ENCODE data around the gene FANCG. TPM values are rescaled to one million over a fixed set of nuclear protein-coding genes. Genes with fewer than 3 reads are reported as not detected.
A peak's percentile ranks its signal among the peaks of the same experiment; 100 is the strongest.

FANCG gene
- 102 and 104 TPM in 2 replicates for total RNA-seq

DNA sequence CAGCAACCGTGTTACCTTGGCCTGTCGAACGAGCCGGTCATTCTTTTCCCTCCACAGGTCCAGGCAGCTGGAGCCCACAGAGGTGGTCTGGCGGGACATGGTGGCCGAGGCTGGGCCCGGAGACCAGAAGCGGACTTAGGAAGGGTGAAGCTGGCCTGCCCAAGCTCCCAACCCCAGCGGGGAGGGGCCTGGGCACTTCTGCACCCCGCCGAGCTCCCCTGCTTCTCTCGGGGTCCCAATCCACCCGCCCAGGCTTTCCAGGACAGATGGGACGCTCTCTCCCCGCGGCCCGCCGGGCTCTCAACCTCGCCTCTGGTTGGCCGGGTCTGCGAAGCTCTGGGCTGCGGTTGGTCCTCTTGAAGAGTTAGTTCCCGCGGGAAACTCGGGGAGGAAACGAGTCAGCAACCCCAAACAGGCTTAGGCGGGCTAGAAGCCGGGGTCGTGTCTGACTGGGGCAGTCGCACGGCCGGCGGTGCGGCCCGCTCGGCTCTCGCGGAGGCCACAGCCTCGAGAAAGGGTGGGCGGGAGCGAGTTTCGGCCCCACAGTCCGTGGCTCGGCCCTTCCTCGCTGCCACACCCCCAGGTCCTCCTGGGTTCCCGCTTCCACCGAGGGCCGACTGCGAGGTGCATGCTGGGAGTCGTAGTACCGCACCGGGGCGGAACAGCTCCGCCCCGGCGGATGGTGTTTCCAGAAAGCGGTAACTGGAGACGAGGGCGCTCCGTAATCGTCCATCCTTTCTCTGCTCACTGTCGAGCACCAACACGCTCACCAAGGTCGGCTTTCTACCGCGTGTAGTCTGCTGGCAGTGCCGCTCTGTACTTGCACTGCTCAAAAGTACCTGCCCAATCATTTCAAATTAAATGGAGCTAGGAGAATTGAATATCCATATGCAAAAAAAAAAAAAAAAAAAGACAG, at the start of gene FANCG:
Gene FANCG, minus strand, starts transcription at position 517 of the 916 bp plus-strand sequence. Its CDS starts 418 bp downstream, at position 99.
- DNase-seq (ENCODE audit: low spot score): peak; percentile 86
- peaks cover 32% of the 10 kb centered on the region for H3K4me1 Mint-ChIP-seq (ENCODE audit: low read depth)
- H3K9me3 Mint-ChIP-seq: no peaks in the 10 kb centered on the region
- peaks cover 21% of the 10 kb centered on the region for H3K36me3 Mint-ChIP-seq (ENCODE audit: low read depth)
- no peaks in the 10 kb centered on the region for H3K27me3 Mint-ChIP-seq (ENCODE audit: insufficient read depth)
- peak within 1 kb of the TSS; percentile 96 for H3K4me3 Mint-ChIP-seq
- intact Hi-C loops (cut with micrococcal nuclease): loop anchor here (1.0 to 10.0 kb wide), 9 partner anchors 7 to 1607 kb away; partner anchors contain the start of genes CCL27, DNAI1, FAM219A and NOL6
- peak within 1 kb of the TSS; percentile 98 for H3K27ac Mint-ChIP-seq

DNA sequence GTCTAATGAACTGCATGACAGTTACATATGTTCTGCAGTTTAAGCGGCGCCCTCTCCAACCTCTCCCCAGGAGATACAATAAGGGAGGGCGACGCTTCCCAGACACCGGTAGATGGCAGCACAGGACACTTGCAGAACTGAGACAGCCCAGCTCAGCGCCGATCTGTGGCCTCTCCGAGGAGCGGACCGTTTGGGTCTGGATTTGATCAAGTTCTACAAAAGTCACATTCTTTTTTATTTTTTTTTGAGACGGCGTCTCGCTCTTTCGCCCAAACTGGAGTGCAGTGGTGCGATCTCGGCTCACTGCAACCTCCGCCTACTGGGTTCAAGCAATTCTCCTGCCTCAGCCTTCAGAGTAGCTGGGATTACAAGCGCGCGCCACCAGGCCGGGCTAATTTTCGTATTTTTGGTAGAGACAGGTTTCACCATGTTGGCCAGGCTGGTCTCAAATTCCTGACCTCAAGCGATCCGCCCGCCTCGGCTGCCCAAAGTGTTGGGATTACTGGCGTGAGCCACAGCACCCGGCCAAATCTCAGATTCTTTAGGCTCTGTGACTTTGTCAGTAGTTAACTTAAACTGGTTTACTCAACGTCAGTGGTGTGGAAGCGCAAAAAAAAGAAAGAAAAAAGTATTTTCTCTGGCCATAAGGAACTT, 37.3 kb upstream of the FANCG start:
- H3K27ac Mint-ChIP-seq: peak overlapping the region; percentile 93

DNA sequence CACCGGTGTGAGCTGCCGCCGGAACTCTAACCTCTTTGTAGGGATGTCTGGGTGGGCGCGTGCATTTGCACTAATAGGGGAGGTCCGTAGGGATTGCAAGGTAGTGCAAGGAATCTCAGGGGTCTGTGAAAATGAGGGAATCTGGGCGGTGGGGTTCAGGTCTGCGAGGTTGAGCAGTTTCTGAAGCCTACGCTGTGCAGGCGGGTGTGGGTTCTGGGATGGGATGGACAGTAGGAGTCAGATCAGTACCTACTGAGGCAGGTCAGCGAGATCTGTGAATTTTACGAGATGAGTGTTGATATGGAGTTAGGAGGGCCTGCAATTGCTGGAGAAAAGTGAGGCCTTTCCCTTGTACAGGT, 36.8 kb upstream of the FANCG start:
- Mint-ChIP-seq H3K27me3 (ENCODE audit: insufficient read depth) (peaks cover 4% of the 10 kb centered on the region), H3K36me3 (ENCODE audit: low read depth) (peaks cover 5% of the 10 kb centered on the region), H3K4me3 (peak overlapping the region; percentile 94), H3K27ac (peak overlapping the region; percentile 93), H3K9me3 (no peaks in the 10 kb centered on the region), H3K4me1 (ENCODE audit: low read depth) (peaks cover 50% of the 10 kb centered on the region)
- no peak for DNase-seq (ENCODE audit: low spot score)
- intact Hi-C loops (cut with micrococcal nuclease): loop anchor here (1.0 to 10.0 kb wide), 16 partner anchors 13 to 1138 kb away; partner anchors contain the start of genes ENHO, FAM221B, FANCG and GNE

More for the DNA sequence above, 37.3 kb upstream of the FANCG start:
- H3K36me3 Mint-ChIP-seq (ENCODE audit: low read depth): peaks cover 5% of the 10 kb centered on the region
- H3K27me3 Mint-ChIP-seq (ENCODE audit: insufficient read depth): peaks cover 4% of the 10 kb centered on the region
- H3K9me3 Mint-ChIP-seq: no peaks in the 10 kb centered on the region
- H3K4me3 Mint-ChIP-seq: peak overlapping the region; percentile 94
- peaks cover 45% of the 10 kb centered on the region for H3K4me1 Mint-ChIP-seq (ENCODE audit: low read depth)
- peak; percentile 83 for DNase-seq (ENCODE audit: low spot score)
- intact Hi-C loops (cut with micrococcal nuclease): loop anchor here (1.0 to 10.0 kb wide), 16 partner anchors 14 to 1138 kb away; partner anchors contain the start of genes ENHO, FAM221B, FANCG and GNE

DNA sequence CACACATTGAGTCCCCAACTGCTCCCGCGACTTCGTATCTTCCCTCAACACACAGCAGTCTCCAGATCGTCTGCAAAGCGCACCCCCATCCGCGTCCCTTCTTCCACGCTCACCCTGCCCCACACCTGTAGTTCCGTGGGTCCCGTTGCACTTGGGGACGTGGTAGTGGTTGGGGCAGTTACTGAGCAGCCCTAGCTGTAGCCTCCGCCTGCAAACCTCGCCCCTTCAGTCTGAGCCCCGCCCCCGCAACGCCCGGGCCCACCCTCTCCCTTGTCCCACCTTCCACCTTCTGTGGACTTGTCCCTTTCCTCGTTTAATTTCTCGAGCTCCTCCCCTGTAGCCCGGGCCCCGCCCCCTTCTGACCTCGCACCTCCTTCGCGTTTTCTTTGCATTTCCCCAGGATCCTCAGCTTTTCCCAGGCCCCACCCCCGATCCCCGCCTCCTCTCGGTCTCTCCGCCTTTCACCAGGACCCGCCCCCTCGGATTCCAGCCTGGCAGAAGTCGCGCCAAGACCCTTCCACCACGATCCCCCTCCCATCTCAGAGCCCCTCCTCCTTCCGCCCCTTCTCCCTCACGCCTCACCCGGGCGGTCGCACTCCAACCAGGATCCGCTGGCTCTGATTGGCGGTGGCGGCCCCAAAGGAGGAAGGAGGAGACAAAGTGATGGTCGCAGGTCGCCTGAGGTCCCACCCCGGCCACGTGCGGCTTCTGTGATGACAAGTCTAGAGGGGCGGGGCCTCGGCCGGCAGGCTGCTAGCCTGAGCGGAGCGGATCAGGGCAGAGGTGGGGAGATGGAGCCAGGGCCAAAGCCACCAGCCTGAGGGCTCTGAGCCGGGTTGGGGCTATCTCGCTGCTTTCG, 36.2 kb upstream of the FANCG start, which contains the start of gene ATOSB:
Gene ATOSB, minus strand, starts transcription at position 183 of the 859 bp plus-strand sequence. CDS start 7,588 bp downstream, outside the sequence.
- peaks cover 5% of the 10 kb centered on the region for H3K36me3 Mint-ChIP-seq (ENCODE audit: low read depth)
- H3K4me1 Mint-ChIP-seq (ENCODE audit: low read depth): peaks cover 51% of the 10 kb centered on the region
- H3K9me3 Mint-ChIP-seq: no peaks in the 10 kb centered on the region
- peak within 1 kb of the TSS; percentile 93 for H3K27ac Mint-ChIP-seq
- H3K27me3 Mint-ChIP-seq (ENCODE audit: insufficient read depth): peaks cover 4% of the 10 kb centered on the region
- DNase-seq (ENCODE audit: low spot score): peak; percentile 89
- peak within 1 kb of the TSS; percentile 94 for H3K4me3 Mint-ChIP-seq
- intact Hi-C loops (cut with micrococcal nuclease): loop anchor here (1.0 to 10.0 kb wide), 18 partner anchors 13 to 1139 kb away; partner anchors contain the start of genes CREB3, ENHO, FAM221B and FANCG

DNA sequence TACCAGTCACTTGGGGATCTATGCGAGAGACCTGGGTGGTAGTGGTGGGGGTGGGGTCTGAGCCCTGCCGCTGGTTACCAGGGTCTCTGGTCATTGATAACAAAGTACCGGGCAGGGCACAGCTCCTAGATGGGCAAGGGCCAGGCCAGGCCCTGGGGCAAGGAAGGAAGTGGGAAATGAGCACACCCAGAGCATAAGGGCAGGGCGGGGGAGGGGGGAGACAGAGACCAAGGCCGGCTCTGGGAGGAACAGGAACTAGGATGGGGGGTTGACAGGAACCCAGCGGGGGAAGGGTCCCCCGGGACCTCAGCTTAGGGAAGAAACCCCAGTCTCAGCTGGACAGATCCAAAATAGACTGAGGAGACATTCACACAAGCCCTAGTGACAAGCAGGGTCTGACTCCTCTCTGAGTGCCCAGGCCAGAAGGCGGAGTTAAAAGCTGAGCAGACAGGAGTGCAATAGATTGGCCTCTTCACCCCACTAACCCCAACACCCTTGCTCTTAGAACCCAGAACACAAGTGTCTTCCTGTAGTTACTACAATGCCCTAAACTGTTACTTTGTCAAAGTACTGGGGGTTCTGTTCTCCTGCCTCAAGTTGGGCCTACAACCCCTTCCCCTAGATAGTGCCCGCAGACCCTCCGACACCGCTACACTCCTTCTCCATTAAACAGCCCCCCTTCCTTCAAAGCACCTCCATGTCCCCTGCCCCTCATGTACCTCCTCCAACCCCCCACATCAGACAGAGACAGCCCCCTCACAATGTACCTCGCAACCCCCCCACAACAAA, 35.3 kb upstream of the FANCG start:
- Mint-ChIP-seq H3K4me1 (ENCODE audit: low read depth) (peaks cover 59% of the 10 kb centered on the region), H3K9me3 (no peaks in the 10 kb centered on the region), H3K4me3 (peak overlapping the region; percentile 94), H3K36me3 (ENCODE audit: low read depth) (peaks cover 5% of the 10 kb centered on the region), H3K27me3 (ENCODE audit: insufficient read depth) (peaks cover 4% of the 10 kb centered on the region), H3K27ac (peak overlapping the region; percentile 93)
- DNase-seq (ENCODE audit: low spot score): peak; percentile 44
- intact Hi-C loops (cut with micrococcal nuclease): loop anchor here (1.0 to 10.0 kb wide), 10 partner anchors 162 to 1140 kb away; partner anchors contain the start of genes CREB3, ENHO, FAM221B and GBA2

DNA sequence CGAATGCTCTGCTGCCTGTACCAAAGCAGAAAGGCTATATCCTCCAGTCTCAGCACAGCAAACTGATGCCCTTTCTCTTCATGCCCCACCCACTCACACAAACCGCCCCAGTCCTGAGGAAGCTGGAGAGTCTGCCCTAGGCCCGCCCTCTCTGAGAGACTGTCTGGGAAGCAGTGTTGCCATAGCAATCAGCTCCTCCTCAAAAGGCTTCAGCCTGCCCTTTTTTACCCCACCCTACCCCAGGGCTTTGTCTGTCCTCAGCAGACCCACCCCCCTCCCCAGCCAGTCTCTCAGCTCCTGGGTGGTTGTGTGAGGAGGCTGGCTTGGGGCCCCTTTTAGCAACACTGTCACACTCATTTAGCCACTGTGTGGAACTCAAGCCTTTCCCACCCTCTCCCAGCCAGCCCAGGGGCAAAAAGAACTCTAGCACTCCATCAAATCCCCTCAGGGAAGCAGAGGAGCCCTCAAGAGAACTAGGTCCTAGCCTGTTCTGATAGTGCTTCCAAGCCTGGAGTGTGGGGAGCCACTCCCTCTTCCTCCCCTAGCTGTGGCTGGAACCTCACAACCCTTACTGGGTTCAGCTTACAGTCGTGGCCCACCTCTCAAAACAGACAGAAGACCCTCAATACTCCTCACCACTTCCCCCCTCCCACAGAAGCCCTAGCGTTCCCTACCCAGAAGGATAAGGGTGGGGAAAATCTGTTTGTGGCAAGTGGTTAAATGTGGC, 34.5 kb upstream of the FANCG start:
- Mint-ChIP-seq H3K36me3 (ENCODE audit: low read depth) (peaks cover 7% of the 10 kb centered on the region), H3K27ac (peak overlapping the region; percentile 93), H3K9me3 (no peaks in the 10 kb centered on the region), H3K4me3 (peak overlapping the region; percentile 94), H3K4me1 (ENCODE audit: low read depth) (peaks cover 67% of the 10 kb centered on the region), H3K27me3 (ENCODE audit: insufficient read depth) (peaks cover 4% of the 10 kb centered on the region)
- peak; percentile 76 for DNase-seq (ENCODE audit: low spot score)
- intact Hi-C loops (cut with micrococcal nuclease): loop anchor here (2.0 to 10.0 kb wide), 6 partner anchors 281 to 1141 kb away; partner anchors contain the start of genes ENHO, GBA2, GNE and MYORG

DNA sequence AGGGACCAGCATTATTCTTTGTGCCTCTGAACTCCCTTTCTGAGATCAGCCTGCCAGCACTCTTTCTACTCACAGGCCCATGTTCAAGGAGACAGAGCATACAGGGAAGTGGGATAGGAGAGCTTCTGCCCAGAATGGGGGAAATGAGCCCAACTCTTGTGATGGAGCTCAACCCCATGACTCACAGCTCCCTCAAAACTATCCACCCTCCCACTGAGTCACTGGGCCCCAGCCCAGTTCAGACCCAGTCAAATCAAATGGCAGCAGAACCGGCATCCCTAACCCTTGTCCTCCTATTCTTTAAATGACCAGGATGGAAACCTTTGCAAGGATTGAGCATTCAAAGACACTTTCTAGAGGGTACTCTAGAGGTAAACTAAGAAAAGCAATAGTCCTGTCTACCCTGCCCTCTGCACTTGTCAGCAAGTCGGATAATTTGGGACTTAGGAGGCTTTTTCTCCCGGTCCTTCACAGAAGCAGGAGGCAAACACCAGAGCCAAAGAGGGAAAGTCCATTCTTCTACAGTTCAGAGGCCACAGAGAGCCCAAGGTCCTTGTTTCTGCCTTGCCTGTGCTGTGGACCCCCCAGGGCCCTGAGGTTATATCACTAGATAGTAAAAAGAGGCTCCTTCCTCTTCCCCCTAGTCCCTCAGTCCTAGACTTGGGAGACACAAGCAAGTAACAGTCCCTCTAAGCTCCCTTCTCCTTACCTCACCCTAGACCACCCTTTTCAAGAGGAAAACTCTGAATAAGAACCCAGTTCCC, 32.7 kb upstream of the FANCG start:
- H3K4me1 Mint-ChIP-seq (ENCODE audit: low read depth): peaks cover 67% of the 10 kb centered on the region
- H3K27me3 Mint-ChIP-seq (ENCODE audit: insufficient read depth): peaks cover 4% of the 10 kb centered on the region
- H3K9me3 Mint-ChIP-seq: no peaks in the 10 kb centered on the region
- peak overlapping the region; percentile 90 for H3K27ac Mint-ChIP-seq
- intact Hi-C loops (cut with micrococcal nuclease): loop anchor here (5.0 to 10.0 kb wide), 5 partner anchors 282 to 1142 kb away; partner anchors contain the start of genes ENHO, GBA2, GNE and RGP1
- peaks cover 9% of the 10 kb centered on the region for H3K36me3 Mint-ChIP-seq (ENCODE audit: low read depth)
- DNase-seq (ENCODE audit: low spot score): no peak
- peak overlapping the region; percentile 77 for H3K4me3 Mint-ChIP-seq

DNA sequence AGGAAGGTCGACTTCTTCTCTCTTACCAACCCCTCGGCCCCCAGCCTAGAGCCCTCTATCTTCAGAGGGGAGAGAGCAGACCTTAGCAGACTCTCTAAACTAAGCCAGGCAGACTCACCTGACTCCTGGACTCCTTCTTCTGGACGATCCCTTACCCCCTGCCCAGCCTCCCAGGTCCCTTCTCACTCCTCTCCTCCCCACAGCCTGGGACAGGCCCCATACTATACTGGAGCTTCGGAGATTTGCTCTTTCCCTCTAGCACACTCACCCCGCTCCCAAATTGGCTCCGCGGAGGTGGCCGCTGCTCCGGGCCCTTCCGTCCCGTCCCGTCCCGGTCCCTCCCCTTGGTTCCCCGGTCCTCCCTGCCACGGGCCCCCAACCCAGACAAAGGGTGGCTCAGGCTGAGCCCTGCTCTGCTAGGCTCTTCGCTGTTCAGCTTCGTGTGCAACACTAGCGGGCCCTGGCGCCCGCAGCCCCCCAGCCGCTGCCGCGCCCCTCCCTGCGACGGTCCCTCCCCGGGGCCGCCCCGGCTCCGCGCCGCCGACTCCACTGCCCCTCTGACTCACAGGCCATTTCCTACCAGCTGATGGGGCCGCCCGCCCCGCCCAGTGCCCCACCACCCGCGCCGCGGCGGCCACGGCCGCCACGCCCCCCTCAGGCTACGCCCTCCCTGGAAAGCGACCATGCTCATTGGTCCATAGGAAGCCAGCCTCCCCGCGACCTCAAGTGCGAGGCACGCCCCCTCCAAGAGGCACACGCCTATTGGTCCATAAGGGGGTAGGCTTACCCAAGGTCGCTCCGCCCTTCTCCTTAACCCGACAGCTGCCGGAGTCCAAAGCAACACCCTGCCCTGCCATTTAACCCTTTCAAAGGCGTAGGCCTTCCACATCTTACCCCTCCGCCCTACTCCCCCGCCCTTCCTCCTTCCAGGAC, 31.5 kb upstream of the FANCG start:
- H3K36me3 Mint-ChIP-seq (ENCODE audit: low read depth): peaks cover 9% of the 10 kb centered on the region
- no peaks in the 10 kb centered on the region for H3K9me3 Mint-ChIP-seq
- peak; percentile 94 for DNase-seq (ENCODE audit: low spot score)
- intact Hi-C loops (cut with micrococcal nuclease): loop anchor here (1.0 to 10.0 kb wide), 12 partner anchors 8 to 1144 kb away; partner anchors contain the start of genes CREB3, DNAJB5, ENHO and GBA2
- H3K4me3 Mint-ChIP-seq: peak overlapping the region; percentile 77
- H3K27me3 Mint-ChIP-seq (ENCODE audit: insufficient read depth): no peaks in the 10 kb centered on the region
- H3K27ac Mint-ChIP-seq: peak overlapping the region; percentile 90
- H3K4me1 Mint-ChIP-seq (ENCODE audit: low read depth): peaks cover 61% of the 10 kb centered on the region

DNA sequence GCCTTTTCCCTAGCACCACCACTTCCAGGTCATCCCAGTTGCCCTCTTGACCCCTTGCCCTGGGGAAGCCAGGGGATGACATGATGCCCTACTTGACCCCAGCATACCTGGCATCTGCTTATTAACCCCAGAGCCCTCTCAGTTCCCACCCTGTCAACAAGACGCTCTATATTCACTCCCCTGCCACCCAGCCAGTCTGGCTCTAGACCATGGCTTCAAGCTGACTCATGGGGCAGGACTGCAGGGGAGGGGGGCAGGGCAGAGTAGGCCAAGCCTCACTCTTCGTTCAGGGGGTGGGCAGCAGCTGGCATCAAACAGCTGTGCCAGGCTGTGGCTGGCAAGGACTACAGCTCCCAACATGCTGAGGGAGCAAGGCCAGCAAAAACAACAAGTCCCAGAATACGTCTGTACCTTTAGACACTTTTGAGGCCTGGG, 30.6 kb upstream of the FANCG start:
- peaks cover 52% of the 10 kb centered on the region for H3K4me1 Mint-ChIP-seq (ENCODE audit: low read depth)
- peaks cover 17% of the 10 kb centered on the region for H3K36me3 Mint-ChIP-seq (ENCODE audit: low read depth)
- intact Hi-C loops (cut with micrococcal nuclease): loop anchor here (5.0 to 10.0 kb wide), 5 partner anchors 284 to 1144 kb away; partner anchors contain the start of genes ENHO, GBA2, GNE and RGP1
- no peak for DNase-seq (ENCODE audit: low spot score)
- H3K27ac Mint-ChIP-seq: peak overlapping the region; percentile 29
- no peaks in the 10 kb centered on the region for H3K27me3 Mint-ChIP-seq (ENCODE audit: insufficient read depth)
- H3K9me3 Mint-ChIP-seq: no peaks in the 10 kb centered on the region
- peak overlapping the region; percentile 77 for H3K4me3 Mint-ChIP-seq

Measured in activated T-helper 1 cell treated with anti-CD3 and anti-CD28 coated beads, Interleukin-12 subunit alpha, Interleukin-12 subunit beta, Interleukin-2, Interleukin-4 antibody, amounts not matched to agents 30 ng/mL and 10 ng/mL and 1 ng/mL, durations not matched to agents 14 hours and 24 hours and 36 hours (primary cell).